Measurements from ENCODE around the gene VSTM2L.

VSTM2L gene

GRCh38 chr20:37936041-37936440 is 33.1 kb downstream of the VSTM2L start:
- no peak for DNase-seq (ENCODE audit: extremely low read depth in 1 of 2, low read depth in 1 of 2)

DNA sequence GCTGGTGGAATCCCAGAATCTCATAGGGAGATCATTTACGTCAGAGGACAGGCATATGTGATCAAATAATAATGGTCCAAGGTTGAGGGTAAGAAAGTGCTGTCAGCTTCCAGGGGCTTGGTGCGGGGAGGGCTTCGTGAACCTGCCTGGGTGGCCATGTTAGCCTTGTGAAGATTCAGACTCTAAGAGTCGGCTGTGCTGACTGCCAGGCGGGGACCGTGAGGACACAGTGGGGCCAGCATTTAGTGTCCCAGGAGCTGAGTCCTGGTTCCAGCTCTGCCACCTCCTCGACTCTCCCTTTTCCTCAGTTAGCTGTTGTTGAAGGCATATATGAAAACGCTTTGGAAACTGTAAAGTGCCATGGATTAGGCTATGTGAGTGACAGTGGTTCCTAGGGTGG is 33.5 kb downstream of the VSTM2L start:
- no peak for DNase-seq (ENCODE audit: extremely low read depth in 1 of 2, low read depth in 1 of 2)

DNA sequence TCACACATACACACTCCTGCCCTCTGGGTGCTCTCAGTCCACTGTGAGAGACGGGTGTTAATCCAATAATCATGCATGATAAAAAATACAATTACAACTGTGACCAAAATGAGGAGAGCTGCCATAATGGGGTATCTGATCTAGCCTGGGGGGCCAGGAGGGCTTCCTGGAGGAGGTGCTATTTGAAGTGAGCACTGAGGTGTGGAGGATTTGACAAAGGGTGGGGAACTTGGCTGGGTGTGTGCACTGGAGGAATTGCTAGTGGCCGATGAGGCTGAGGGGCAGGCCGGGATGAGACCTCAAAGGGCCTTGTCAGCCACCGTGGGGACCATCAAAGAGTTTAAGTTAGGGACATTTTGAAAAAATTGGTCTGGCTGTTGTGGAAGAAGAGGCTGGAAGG is 34.8 kb downstream of the VSTM2L start:
- DNase-seq (ENCODE audit: extremely low read depth in 1 of 2, low read depth in 1 of 2) = no peak

GRCh38 chr20:37938181-37938750 is 35.3 kb downstream of the VSTM2L start:
- no peak for DNase-seq (ENCODE audit: extremely low read depth in 1 of 2, low read depth in 1 of 2)

GRCh38 chr20:37938954-37939353 is 36.0 kb downstream of the VSTM2L start:
- no peak for DNase-seq (ENCODE audit: extremely low read depth in 1 of 2, low read depth in 1 of 2)

- no peak for DNase-seq (ENCODE audit: extremely low read depth in 1 of 2, low read depth in 1 of 2)
These were observed 37.0 kb downstream of the VSTM2L start for GRCh38 chr20:37939701-37940560.

DNA sequence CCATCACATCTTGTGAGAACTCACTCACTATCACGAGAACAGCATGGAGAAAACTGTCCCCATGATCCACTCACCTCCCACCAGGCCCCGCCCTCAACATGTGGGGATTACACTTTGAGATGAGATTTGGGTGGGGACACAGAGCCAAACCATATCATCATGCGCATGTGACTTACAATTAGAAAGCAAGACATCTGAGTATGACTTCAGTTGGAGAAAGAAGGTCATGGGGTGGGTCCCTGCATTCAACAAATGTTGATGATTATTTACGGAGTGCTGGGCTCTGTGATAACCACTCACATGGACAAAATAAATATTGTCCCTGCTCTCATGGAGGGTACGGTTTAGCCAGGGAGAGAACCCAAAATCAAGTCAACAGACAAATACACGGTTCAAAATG is 37.9 kb downstream of the VSTM2L start:
- DNase-seq (ENCODE audit: extremely low read depth in 1 of 2, low read depth in 1 of 2) = no peak

DNA sequence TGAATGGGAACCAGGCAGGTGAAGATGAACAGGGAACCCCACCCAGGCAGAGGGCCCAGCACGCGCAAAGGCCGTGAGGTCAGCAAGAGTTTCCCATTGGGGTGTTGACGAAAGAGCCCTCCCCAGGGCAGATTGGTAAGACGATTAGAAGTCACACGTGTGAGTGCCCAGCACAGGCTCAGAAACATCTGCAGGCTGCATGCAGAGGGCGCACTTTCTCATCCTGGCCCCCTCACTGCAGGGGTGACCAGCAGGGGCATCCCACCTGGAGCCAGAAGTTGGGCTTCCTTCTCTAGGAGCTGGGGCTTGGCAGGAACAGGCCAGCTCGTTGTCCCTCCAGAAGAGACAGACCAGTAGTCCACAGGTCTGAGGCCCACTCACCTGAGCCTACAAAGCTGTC is 38.4 kb downstream of the VSTM2L start:
- DNase-seq (ENCODE audit: extremely low read depth in 1 of 2, low read depth in 1 of 2) = no peak

DNA sequence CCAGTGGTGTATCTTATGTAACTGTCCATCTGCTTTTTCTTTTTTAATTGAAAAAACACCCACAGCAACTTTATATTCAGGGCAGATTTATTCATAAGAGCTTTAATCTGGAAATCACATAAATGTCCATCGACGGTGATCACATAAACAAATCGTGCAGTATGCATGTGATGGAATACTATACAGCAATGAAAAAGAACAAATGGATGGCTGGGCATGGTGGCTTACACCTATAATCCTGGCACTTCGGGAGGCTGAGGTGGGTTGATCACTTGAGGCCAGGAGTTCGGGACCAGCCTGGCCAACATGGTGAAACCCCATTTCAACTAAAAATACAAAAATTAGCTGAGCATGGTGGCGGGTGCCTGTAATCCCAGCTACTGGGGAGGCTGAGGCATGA is 39.1 kb downstream of the VSTM2L start:
- no peak for DNase-seq (ENCODE audit: extremely low read depth in 1 of 2, low read depth in 1 of 2)

DNA sequence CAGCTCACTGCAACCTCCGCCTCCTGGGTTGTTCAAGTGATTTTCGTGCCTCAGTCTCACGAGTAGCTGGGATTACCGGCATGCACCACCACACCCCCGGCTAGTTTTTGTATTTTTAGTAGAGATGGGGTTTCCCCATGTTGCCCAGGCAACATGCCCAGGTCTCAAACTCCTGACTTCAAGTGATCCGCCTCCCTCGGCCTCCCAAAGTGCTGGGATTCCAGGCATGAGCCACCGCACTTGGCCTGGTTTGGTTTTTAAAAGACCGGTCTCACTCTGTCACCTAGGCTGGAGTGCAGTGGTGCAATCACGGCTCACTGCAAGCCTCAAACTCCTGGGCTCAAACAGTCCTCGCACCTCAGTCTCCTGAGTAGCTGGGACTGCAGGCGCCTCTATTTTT is 40.1 kb downstream of the VSTM2L start:
- no peak for DNase-seq (ENCODE audit: extremely low read depth in 1 of 2, low read depth in 1 of 2)

- DNase-seq (ENCODE audit: extremely low read depth in 1 of 2, low read depth in 1 of 2) = no peak
These were observed 40.9 kb downstream of the VSTM2L start for GRCh38 chr20:37943501-37944455.

- DNase-seq (ENCODE audit: extremely low read depth in 1 of 2, low read depth in 1 of 2) = no peak
These were observed 41.6 kb downstream of the VSTM2L start for GRCh38 chr20:37944456-37944981.

GRCh38 chr20:37945091-37945547 is 42.2 kb downstream of the VSTM2L start:
- DNase-seq (ENCODE audit: extremely low read depth in 1 of 2, low read depth in 1 of 2) = no peak

GRCh38 chr20:37946946-37947345 is 44.0 kb downstream of the VSTM2L start:
- no peak for DNase-seq (ENCODE audit: extremely low read depth in 1 of 2, low read depth in 1 of 2)

DNA sequence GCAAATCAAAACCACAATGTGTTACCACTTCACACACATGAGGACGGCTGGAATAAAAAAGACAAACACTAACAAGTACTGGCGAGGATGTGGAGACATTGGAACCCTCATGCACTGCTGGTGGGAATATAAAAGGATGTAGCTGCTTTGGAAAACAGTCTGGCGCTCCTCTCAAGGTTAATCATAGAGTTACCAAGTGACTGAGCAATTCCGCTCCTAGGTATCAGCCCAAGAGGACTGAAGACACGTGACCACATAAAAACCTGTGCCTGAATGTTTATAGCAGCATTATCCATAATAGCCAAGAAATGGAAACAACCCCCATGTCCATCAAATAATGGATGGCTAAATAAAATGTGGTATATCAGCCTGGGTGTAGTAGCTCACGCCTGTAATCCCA is 45.0 kb downstream of the VSTM2L start:
- DNase-seq (ENCODE audit: extremely low read depth in 1 of 2, low read depth in 1 of 2) = no peak

DNA sequence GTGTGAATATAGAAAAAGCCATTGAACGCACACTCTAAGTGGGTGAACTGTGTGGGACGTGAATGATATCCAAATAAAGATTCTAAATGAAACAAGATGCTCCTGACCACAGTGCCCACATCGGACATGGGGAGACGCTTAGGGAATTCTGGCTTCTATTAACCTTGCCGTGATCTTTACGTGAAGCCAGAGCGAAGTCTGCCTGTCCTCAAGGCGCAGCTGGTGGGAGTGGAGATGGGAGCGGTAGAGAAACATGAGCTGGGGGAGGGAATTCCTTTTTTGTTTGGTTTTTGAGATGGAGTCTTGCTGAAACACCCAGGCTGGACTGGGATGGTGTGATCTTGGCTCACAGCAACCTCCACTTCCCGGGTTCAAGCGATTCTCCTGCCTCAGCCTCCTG is 46.0 kb downstream of the VSTM2L start:
- no peak for DNase-seq (ENCODE audit: extremely low read depth in 1 of 2, low read depth in 1 of 2)

- DNase-seq (ENCODE audit: extremely low read depth in 1 of 2, low read depth in 1 of 2) = no peak
These were observed 51.3 kb downstream of the VSTM2L start for GRCh38 chr20:37954190-37954589.

DNA sequence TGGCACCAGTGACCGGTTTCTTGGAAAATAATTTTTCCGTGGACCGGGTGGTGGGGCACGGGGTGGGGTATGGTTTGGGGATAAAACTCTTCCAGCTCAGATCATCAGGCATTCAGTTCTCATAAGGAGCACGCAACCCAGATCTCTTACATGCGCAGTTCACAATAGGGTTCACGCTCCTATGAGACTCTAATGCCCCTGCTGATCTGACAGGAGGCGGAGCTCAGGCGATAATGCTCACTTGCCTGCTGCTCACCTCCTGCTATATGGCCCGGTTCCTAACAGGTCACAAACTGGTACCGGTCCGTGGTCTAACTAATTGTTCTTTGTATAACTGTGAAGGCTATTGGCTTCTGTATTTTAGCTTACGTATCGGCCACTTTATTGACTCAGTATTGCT is 51.7 kb downstream of the VSTM2L start:
- no peak for DNase-seq (ENCODE audit: extremely low read depth in 1 of 2, low read depth in 1 of 2)

DNA sequence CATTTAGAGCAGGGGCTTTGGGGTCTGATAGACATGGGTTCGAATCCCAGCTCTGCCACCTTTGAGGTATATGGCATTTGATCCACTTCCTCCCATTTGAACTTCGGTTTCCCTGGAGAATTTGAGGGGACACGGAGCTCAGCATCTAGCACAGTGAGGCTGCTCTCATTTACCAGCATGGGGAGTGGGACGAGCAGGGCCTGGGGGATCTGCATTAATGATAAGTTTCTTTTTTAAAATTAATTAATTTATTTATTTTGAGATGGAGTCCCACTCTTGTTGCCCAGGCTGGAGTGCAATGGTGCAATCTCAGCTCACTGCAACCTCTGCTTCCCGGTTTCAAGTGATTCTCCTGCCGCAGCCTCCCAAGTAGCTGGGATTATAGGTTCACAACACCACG is 52.6 kb downstream of the VSTM2L start:
- no peak for DNase-seq (ENCODE audit: extremely low read depth in 1 of 2, low read depth in 1 of 2)

DNA sequence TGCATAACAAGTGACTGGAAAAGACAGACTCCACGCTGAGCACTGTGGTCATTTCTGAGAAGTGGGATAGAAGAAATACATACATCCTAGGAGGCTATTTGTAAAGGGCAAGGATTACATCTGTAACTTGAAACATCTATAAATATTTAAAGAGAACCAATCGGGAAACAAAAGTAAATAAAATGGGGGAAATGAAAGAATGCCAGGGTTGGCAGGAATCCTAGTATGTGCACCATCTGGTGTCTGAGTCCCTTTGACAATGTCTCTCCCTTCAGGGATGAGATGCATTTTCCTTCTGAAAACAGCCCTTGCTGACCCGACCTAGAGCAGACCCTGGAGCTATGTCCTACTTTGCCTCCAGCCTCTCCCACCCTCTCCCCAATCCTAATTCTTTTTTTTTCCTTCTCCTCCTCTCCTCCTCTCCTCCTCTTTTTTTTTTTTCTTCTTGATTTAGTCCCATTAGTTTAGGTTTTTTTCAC is 53.2 kb downstream of the VSTM2L start:
- DNase-seq (ENCODE audit: extremely low read depth in 1 of 2, low read depth in 1 of 2) = no peak
